A549 treated with ZK216348 at 1 μM for 4 hours (cell line): Measurements from ENCODE around the gene ELAPOR2. TPM values are rescaled to one million over a fixed set of nuclear protein-coding genes. Genes with fewer than 3 reads are reported as not detected.

Source experiments
- total RNA-seq: library from RNA; stranded (reverse); fragments of 200-300 nt; extraction: Qiagen RNA extraction; gene quantifications from 5 replicates; pipeline ENCODE4 v1.2.3, GENCODE V29; 2022; ENCODE audit warnings: low read depth

The ELAPOR2 gene
- not detected in 5 replicates for total RNA-seq

GRCh38 chr7:87059525-87060287, at the start of gene ELAPOR2:
TSS of gene ELAPOR2 (minus strand) at chr7:87059654. CDS start at chr7:87059513, 141 bp downstream.

Other genes with a start within 250 kb of the ELAPOR2 start
- 16.6 to 24.7 TPM (median 23.9 TPM) in 5 replicates for gene DMTF1, start 92.8 kb upstream of the ELAPOR2 start, total RNA-seq
- 15.6 to 29.9 TPM (median 25.9 TPM) in 5 replicates for gene TMEM243, start 160.1 kb upstream of the ELAPOR2 start, total RNA-seq